Hematopoietic multipotent progenitor cell (in vitro differentiated cells): ENCODE data around the gene TUBGCP4. TPM values are rescaled to one million over a fixed set of nuclear protein-coding genes. Genes with fewer than 3 reads are reported as not detected.
"Not testable (repeated sequence)": the region's sequence is repeated elsewhere in the genome, so short reads cannot be mapped to it uniquely, and the experiment has no call there.

Source experiments
- DNase-seq, 3 donors: peaks; one replicate each; pipeline ENCODE4 v3.0.0-alpha.2; 2011 to 2015; ENCODE audit warnings: low read depth in 2 of 3, low spot score in 2 of 3
- total RNA-seq: library from RNA; depleted of rRNA; stranded (reverse); fragments of >200 nt; gene quantifications from one replicate; pipeline ENCODE4 v1.2.3, GENCODE V29; 2012

Gene TUBGCP4
- total RNA-seq, result 14.3 TPM

GRCh38 chr15:43370975-43371974, at the start of gene TUBGCP4, which contains the start of gene ZSCAN29:
Gene TUBGCP4, plus strand, starts transcription at chr15:43371101. Its CDS starts 254 bp downstream, at chr15:43371355.
Gene ZSCAN29, minus strand, starts transcription at chr15:43371043. Its CDS starts 1,130 bp downstream, at chr15:43369913.
- peak; percentile 45 to 79 (median 77) for DNase-seq

- DNase-seq, result no peak
Observed at GRCh38 chr15:43325039-43325684, 45.7 kb upstream of the TUBGCP4 start.

- DNase-seq, result no peak
Observed at GRCh38 chr15:43329217-43329959, 41.5 kb upstream of the TUBGCP4 start.

- DNase-seq, result peak; percentile 91 to 97 (median 94)
Observed at GRCh38 chr15:43329960-43330779, 40.7 kb upstream of the TUBGCP4 start, which contains the start of gene LCMT2. Gene LCMT2, minus strand, starts transcription at chr15:43330573. Its CDS starts 84 bp downstream, at chr15:43330489.

- no peak for DNase-seq
Observed at GRCh38 chr15:43330780-43331087, 40.2 kb upstream of the TUBGCP4 start.

GRCh38 chr15:43346305-43346704, 24.6 kb upstream of the TUBGCP4 start:
- DNase-seq, result peak in 2 of 3 donors; percentile 11 to 38

GRCh38 chr15:43347114-43347513, 23.8 kb upstream of the TUBGCP4 start:
- no peak for DNase-seq

GRCh38 chr15:43352693-43353382, 18.1 kb upstream of the TUBGCP4 start:
- no peak for DNase-seq

- no peak for DNase-seq
Observed at GRCh38 chr15:43360821-43361220, 10.1 kb upstream of the TUBGCP4 start.

- peak in 1 of 3 donors; percentile 5 for DNase-seq
Observed at GRCh38 chr15:43361313-43361903, 9.5 kb upstream of the TUBGCP4 start.

- DNase-seq, result no peak
Observed at GRCh38 chr15:43370310-43370974, 459 bp upstream of the TUBGCP4 start.

- DNase-seq, result peak in 2 of 3 donors; percentile 23 to 53
Observed at GRCh38 chr15:43376017-43376705, 5.3 kb downstream of the TUBGCP4 start.

- DNase-seq, result no peak
Observed at GRCh38 chr15:43378601-43379000, 7.7 kb downstream of the TUBGCP4 start.

GRCh38 chr15:43382310-43382709, 11.4 kb downstream of the TUBGCP4 start:
- DNase-seq, result no peak

GRCh38 chr15:43383070-43383469, 12.2 kb downstream of the TUBGCP4 start:
- DNase-seq, result no peak

- no peak for DNase-seq
Observed at GRCh38 chr15:43390723-43391122, 19.8 kb downstream of the TUBGCP4 start.

GRCh38 chr15:43393592-43393991, 22.7 kb downstream of the TUBGCP4 start:
- not testable (repeated sequence) for DNase-seq

GRCh38 chr15:43402255-43402654, 31.4 kb downstream of the TUBGCP4 start:
- no peak for DNase-seq
